HG03196 (cell line): Measurements from ENCODE around the gene ZNF691.
"Not testable (repeated sequence)": the region's sequence is repeated elsewhere in the genome, so short reads cannot be mapped to it uniquely, and the experiment has no call there.

Source experiments
- ATAC-seq: cut with Tn5 transposase; IDR thresholded peaks from one replicate; pipeline ENCODE4 v1.9.1; 2021; ENCODE audit not compliant: unreplicated experiment

Gene ZNF691

GRCh38 chr1:42853116-42853884, 6.9 kb downstream of the ZNF691 start:
- no peak for ATAC-seq

- ATAC-seq = not testable (repeated sequence)
These were observed 10.1 kb downstream of the ZNF691 start for GRCh38 chr1:42856554-42856953.

- not testable (repeated sequence) for ATAC-seq
These were observed 13.0 kb downstream of the ZNF691 start for GRCh38 chr1:42859366-42859765.

- no peak for ATAC-seq
These were observed 14.1 kb downstream of the ZNF691 start for GRCh38 chr1:42860339-42861013.

DNA sequence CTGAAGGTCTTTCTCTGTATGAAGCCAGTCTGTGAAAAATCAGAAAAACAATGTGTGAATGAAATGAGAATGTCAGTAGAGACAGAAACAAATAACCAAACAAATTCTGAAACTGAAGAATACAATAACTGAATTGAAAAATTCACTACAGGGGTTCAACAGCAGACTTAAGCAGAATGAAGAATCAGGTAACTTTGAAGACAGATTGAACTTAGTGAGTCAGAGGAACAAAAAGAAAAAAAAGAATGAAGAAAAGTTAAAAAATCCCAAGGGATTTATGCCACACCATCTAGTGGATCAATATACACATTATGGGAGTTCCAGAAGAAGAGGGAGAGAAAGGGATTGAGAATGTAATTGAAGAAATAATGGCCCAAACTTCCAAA, 14.6 kb downstream of the ZNF691 start:
- ATAC-seq = no peak

- ATAC-seq = no peak
These were observed 20.1 kb downstream of the ZNF691 start for GRCh38 chr1:42866549-42866948.

DNA sequence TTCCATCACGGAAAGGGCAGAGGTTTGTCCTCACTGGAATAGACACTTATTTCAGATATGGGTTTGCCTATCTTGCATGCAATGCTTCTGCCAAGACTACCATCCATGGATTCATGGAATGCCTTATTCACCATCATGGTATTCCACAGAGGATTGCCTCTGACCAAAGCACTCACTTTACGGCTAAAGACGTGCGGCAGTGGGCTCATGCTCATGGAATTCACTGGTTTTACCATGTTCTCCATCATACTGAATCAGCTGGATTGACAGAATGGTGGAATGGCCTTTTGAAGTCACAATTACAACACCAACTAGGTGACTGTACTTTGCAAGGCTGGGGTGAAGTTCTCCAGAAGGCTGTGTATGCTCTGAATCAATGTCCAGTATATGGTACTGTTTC, 22.1 kb downstream of the ZNF691 start:
- not testable (repeated sequence) for ATAC-seq

GRCh38 chr1:42869254-42869653, 22.8 kb downstream of the ZNF691 start:
- not testable (repeated sequence) for ATAC-seq

- not testable (repeated sequence) for ATAC-seq
These were observed 23.3 kb downstream of the ZNF691 start for GRCh38 chr1:42869751-42870150.

DNA sequence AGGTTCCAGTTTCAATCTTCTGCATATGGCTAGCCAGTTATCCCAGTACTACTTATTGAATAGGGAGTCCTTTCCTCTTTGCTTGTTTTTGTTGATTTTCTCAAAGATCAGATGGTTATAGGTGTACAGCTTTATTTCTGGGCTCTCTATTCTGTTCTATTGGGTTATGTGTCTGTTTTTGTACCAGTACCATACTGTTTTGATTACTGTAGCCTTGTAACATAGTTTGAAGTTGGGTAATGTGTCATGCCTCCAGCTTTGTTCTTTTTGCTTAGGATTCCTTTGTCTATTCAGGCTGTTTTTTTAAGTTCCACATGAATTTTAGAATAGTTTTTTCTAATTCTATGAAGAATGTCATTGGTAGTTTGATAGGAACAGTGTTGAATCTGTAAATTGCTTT, 26.7 kb downstream of the ZNF691 start:
- ATAC-seq = not testable (repeated sequence)

- ATAC-seq = no peak
These were observed 27.3 kb downstream of the ZNF691 start for GRCh38 chr1:42873670-42874069.

DNA sequence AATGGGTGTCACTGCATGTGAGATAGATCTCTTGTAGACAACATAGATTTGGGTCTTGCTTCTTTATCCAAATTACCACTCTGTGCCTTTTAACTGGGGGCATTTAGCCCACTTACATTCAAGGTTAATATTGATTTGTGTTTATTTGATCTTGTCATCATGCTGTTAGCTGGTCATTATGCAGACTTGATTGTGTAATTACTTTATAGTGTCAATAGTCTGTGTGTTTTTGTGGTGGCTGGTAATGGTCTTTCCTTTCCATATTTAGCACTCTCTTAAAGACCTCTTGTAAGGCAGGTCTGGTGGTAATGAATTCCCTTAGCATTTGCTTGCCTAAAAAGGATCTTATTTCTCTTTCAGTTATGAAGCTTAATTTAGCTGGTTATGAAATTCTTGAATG, 29.6 kb downstream of the ZNF691 start:
- ATAC-seq = no peak

DNA sequence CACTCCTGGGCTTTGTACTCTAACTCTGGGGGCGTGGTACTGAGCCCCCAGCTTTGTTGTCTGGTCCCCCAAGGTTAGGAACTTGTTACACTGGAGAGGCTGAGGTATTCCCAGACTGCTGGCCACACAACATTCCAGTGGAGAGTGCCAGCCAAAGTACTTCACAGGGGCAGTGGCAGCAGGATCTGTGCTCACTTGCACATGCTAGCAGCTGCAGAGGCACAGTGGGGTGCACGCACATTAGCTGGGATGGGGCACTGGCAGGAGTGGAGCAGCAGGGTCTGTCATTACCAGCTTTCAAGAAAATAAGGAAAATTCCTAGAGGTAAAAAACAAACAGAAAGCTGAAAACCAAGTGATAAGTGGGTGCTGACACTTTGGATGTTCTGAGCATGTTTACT, 31.0 kb downstream of the ZNF691 start:
- ATAC-seq = no peak

- no peak for ATAC-seq
These were observed 34.0 kb downstream of the ZNF691 start for GRCh38 chr1:42880384-42880783.

DNA sequence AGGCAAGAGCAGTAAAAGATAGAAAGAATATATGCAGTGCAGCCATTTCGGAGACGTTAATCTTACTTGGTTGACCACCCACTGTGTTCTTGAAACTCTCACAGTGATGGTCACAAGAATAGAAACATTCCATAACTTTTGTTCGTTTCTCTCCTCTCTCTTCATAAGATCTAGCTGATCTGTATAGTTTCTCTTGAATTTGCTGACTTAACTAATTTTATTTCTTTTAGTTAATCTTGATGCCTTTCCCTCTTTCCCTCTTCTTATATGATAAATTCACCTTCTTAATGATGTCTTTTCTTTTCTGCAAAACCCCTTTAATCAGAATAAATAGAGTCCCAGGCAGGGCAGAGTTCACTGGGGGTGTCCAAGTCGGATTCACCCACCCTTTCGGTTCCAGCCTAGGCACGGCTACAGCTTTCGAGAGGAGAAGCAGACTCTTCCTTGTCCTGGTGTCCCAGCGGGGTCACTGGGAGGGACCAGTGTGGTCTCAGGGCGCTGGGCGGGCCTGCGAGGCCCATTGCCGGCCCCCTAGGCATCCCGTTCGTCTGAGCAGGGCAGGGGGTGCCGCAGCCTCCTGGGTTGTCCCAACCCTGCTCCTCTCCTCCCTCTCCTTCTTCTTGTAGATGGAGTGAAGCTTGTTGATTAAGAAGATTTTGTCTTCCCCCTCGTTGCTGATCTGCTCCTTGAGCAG, 39.8 kb downstream of the ZNF691 start:
- ATAC-seq = no peak

DNA sequence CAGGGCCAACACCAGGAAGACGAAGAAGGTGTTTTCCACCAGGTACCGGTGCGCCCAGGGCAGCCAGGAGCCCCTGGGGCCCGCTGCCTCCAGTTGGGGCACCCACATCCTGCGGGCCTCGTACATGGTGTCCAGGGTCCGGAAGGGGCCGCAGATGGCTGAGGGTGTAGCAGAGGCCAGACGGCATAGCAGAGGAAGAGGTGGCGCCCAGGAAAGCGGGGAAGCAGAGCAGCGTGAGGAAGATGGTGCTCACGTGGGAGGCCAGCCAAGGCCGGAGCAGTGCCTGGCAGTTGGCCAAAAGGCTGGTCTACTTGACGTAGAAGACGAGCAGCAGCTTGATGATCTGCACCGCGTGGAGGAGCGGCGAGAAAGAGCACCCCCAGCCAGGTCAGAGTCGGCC, 40.4 kb downstream of the ZNF691 start:
- ATAC-seq = no peak

GRCh38 chr1:42887366-42887765, 41.0 kb downstream of the ZNF691 start:
- ATAC-seq = no peak

DNA sequence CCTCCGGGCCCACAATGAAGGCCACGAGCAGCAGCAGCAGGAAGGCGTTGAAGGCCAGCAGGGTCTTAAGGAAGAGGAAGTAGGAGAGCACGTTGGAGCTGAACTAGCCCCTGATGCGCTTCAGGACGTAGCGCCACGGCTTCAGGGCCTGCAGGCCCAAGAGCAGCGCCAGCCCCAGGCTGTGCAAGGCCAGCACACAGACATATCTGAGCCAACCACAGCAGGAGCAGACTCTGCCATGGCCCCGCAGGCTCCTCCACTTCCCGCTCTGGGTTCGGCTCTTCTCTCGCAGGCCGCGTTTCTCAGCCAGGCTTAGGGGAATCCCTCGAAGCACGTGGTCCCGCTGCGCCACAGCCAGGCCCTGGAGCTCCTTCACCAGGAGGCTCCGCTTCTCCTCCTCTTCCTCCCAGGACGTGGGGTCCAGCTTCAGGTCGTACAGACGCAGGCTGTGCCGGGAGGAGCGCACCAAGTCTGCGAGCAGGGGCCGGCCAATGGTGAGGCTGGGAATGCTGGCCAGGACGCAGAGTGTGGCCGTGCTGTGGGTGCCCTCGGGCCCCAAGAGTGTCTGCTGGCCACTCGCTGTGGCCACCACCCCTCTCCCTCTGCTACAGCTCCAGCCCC, 41.7 kb downstream of the ZNF691 start:
- ATAC-seq = no peak

- no peak for ATAC-seq
These were observed 42.9 kb downstream of the ZNF691 start for GRCh38 chr1:42889264-42889663.

GRCh38 chr1:42891465-42892138, 45.2 kb downstream of the ZNF691 start:
- ATAC-seq = no peak

- not testable (repeated sequence) for ATAC-seq
These were observed 53.5 kb downstream of the ZNF691 start for GRCh38 chr1:42899960-42900359.
